Middle frontal gyrus (tissue), 1 donor: ENCODE results near the gene TEKT5.
"Not testable (repeated sequence)": the region's sequence is repeated elsewhere in the genome, so short reads cannot be mapped to it uniquely, and the experiment has no call there.

Source experiments
- DNase-seq: peaks from one replicate; pipeline ENCODE4 v3.0.0-alpha.2; 2015; ENCODE audit warnings: low spot score; ENCODE audit errors: extremely low spot score

Gene TEKT5

DNA sequence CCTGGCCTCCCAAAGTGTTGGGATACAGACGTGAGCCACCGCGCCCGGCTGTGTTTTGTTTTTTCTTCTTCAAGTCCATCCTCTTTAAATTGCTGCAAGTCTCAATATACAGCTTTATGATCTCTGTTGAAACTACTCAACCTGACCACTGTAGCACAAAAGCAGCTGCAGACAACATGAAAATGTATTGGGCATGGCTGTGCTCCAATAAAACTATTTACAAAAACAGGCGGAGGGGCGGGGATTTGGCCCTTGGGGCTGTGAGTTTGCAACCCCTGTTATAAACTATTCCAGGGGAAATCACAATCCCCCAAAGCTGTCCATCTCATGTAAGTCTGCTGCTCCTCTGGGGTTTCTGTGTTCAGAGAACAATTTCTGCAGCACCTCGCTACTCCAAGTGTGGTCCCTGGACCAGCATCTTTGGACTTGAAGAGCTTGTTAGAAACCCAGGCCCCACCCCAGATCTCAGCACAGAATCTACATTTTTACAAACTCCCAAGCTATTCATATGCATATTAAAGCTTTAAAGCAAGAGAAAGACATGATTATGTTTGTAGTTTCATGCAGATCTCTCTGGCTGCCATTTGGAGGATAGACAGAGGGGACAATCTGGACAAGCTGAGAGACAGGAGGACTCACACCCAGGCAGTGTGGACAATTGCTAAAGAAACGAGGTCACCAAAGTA is 33.6 kb downstream of the TEKT5 start:
- DNase-seq: no peak

DNA sequence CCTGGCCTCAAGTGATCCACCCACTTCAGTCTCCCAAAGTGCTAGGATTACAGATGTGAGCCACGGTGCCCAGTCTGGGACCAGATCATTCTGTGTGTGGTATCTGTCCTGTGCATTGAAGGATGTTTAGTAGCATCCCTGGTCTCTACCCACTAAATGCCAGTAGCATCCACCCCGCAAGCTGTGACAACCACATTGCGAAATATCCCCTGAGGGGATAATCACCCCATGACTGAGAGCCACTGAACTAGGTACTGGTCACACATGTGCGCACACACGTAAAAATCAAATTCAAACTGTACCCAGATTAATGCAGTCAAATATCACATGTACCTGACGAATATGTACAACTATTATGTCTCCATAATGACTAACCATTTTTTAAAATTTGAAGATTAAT is 35.8 kb downstream of the TEKT5 start:
- no peak for DNase-seq

DNA sequence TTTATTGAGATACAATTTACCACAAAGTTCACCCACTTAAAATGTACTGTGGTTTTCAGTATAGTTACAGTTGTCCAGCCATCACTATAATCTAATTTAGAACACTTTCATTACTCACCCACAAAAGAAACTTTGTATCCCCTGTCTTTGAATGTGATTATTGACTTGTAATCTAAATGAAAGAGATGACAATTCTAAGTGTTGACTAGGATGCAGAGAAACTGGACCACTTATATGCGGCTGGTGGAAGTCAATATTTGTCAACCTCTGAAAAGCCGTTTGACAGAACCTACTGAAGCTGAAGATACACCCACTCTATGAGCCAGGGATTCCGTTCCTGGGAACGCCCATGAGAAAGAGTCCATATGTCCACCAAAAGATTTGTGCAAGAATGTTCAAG is 36.8 kb downstream of the TEKT5 start:
- no peak for DNase-seq

DNA sequence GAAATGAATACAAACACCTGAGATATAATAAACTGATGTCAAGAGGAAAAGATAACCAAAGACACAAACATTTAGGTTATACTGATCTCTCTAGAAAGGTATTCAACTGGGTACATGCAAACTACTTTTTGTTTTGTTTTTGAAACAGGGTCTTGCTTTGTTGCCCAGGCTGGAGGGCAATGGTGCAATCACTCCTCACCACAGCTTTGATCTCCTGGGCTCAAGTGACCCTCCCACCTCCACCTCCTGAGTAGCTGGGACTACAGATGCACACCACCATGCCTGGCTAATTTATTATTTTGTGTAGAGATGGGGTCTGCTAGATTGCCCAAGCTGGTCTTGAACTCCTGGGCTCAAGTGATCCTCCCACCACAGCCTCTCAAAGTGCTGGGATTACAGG is 38.1 kb downstream of the TEKT5 start:
- no peak for DNase-seq

DNA sequence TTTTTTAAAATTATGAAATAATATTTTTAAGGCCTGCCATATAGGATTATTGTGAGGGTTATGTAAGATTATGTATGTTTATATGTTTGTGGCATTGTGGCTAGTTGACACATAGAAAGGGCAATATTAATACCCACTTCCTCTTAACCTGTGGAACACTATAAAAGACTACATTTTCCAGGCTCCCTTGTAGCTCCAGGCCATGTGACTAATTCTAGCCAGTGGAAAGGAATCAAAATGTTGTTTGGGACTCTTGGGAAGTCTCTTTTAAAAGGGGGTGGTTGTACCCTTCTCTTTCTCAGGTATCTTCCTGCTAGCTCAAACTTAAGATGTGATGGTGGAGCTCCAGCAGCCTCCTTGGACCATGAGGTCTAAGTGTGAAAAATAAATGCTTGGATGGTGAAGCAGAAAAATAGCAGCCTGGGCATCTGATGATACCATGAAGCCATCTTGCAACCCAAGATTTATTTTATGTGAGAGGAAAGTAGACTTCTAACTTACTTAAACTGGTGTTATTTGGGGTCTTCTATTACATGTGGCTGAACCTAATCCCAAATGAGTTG is 39.2 kb downstream of the TEKT5 start:
- DNase-seq: no peak

DNA sequence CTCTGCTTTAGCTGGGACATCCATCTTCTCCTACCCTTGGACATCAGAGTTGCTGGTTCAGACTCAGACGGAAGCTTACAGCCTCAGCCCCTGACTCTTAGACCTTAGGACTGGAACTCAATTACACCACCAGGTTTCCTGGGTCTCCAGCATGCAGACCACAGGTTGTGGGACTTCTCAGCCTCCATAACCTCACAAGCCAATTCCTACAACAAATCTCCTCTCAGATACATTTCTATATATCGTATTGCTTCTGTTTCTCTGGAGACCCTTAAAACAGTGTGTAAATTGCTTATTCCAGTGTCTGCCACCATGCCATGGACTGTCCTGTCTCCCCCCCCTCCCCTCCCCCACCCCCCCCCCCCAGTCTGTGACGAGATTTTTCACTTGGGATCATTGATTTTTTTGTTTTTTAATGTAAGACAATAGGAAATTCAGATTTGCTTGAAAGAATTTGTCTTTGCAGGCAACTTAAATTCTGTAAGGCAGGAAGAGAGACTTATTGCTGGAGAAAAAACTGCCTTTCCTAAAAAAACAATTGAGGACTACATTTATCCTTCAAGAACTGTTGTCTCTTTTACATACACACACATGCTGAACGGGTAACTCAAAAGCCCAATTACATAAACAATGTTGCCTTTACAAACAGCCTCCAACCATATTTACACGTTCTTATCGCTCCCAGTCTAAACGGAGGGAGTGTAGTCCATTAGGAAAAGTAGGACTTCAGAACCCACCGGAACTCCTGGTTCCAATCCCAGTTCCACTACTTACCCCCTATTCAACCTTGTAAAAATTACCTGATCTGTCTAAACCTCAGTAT is 39.9 kb downstream of the TEKT5 start:
- DNase-seq: no peak

DNA sequence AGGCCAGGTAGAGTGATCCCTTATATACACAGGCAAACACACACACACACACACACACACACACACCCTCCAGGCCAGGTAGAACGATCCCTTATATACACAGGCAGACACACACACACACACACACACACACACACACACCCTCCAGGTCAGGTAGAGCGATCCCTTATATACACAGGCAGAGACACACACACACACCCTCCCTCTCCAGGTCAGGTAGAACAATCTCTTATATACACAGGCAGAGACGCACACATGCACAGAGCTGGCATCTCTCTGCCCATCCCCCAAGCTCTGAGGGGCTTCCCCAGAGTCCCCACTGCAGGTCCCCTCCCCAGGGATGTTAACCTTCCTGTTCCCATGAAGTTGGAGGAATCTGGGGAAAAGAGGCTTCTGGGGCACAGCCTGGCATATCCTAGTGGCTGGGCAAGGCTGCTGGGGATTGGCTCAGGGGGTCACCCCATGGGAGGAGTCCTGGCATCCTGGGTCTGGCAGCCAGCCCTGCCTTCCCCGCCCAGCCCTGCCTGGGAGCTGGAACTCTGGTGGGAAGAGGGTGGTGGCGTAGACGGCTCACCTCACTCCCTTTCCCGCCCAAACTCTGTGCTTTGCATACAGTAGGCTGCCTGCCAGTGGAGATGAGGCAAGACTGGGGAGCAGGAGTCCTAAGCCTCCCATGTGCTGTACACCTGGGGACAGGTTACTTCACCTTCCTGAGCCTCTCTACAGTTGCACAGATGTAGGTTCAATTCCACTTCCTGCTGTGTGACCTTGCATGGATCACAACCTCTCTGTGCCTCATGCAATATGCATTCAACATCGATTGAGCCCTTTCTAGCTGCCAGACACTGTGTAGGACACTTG is 41.8 kb downstream of the TEKT5 start:
- DNase-seq: no peak

DNA sequence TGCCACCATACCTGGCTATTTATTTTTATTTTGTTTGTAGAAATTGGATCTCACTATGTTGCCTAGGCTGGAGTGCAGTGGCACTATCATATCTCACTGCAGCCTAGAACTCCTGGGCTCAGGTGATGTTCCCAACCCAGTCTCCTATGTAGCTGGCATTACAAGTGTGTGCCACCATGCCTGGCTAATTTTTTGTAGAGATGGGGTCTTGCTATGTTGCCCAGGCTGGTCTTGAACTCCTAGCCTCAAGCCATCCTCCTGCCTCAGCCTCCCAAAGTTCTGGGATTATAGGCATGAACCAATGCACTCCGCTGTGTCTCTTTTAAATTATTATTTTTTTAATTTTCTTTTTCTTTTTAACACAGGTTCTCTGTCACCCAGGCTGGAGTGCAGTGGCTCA is 45.6 kb downstream of the TEKT5 start:
- not testable (repeated sequence) for DNase-seq

DNA sequence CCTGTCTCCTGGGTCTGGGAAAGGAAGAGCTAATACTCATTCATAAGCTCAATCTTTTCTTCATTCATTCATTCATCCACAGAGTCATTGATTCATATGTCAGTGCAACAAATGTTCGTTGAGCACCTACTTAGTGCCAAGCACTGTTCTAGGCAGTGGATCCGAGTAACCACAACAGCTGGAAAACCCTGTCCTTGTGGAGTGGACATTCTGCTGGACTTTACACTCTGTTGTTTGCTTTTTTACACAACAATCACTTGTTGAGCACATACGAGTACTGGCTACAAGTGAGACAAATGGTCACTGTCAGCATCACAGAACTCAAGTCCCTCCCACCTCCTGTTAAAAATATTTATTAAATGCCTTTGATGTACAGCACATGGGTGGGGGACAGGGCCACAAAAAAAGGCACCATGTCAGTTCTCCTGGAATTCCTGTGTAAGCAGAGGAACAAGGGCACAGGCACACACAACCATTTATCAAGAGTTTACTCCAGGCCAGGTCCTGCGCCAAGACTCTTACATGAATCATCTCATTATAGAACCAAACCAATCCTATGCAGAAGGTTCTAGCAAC is 46.9 kb downstream of the TEKT5 start:
- no peak for DNase-seq

DNA sequence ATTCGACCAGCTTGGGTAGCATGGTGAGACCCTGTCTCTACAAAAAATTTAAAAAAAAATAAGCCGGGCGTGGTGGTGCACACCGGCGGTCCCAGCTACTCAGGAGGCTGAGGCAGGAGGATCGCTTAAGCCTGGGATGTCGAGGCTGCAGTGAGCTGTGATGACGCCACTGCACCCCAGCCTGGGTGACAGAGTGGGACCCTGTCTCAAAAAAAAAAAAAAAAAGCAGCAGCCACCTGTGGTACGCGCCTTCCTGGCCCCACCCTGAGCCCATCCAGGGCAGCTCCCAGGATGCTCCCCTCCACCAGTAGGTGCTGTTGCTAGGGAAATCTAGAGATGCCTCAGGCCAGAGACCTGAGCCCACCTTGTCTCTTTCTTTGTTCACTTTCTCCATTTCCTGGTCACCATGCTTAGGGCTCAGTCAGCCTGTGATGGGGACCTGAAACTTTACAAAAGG is 47.4 kb downstream of the TEKT5 start:
- no peak for DNase-seq

DNA sequence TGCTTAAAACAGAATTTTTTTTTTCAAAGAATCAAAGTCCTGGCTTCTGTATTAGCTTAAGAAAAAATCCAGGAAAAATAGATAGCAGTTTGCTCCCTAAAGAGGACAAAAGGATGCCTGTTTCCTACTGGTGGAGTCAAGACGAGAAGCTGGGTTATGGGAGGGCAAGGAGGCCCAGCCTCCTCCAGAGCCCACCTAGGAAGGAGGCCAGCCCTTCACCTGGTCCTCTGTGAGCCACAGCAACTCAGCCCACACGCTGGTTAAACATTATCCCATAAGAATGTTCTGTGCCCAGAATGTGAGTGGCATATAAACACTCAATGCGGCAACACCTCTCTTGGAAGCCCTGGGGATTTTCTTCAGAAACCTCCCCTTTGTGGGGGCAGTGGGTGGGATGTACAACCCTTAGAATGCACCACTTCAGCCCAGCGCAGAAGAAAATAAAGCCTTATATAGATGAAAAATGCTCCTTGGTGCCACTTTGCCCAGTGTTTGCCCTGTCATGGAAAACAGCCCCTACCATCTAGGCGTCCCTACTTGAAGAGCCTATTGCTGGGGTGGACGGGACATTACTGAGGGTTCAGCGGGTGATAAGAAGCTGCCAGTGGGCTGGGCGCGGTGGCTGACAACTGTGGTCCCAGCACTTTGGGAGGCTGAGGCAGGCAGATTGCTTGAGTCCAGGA is 48.0 kb downstream of the TEKT5 start:
- no peak for DNase-seq

DNA sequence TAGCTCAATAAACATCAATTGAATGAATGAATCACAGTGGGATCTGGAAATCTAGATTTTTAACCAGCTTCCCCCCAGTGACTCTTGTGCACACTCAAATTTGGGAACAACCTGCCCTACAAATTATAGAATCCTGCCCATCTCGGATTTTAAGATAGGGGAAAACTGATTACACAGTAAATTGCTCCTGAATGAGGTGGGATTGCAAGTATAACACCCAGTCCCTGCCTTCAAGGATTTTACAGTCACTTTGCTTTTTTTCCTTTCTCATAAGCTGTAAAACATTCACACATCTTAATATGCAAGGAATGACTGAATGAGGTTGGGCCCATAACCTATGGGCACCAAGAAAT is 48.5 kb downstream of the TEKT5 start:
- no peak for DNase-seq

DNA sequence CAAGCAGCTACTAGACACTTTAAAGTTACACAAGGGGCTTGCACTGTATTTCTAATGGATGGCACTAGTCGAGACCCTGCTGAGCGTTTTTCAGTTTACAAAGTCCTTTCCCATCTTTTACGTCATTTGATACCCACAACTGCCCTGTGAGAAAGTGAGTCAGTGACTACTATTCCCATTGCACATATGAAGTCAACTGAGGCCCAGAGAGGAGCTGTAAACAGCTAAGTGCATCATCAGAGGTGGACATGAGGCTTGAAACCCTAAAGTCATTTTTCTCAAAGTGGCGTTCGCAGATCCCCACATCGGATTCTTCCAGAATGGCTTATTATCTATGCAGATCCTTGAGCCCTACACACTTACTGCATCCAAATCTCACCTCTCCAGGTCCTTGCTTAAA is 50.6 kb downstream of the TEKT5 start:
- DNase-seq: no peak

DNA sequence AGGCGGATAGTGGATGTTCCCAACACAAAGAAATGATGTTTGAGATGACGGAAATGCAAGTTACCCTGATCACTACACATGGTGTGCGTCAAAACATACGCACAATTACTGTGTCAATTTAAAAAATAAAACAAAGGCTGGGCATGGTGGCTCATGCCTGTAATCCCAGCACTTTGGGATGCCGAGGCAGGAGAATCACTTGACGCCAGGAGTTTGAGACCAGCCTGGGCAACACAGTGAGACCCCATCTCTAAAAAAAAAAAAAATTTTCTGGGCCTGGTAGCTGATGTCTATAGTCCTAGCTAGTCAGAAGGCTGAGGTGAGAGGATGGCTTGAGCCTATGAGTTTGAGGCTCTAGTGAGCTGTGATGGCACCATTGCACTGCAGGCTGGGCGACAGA is 51.8 kb downstream of the TEKT5 start:
- DNase-seq: no peak

DNA sequence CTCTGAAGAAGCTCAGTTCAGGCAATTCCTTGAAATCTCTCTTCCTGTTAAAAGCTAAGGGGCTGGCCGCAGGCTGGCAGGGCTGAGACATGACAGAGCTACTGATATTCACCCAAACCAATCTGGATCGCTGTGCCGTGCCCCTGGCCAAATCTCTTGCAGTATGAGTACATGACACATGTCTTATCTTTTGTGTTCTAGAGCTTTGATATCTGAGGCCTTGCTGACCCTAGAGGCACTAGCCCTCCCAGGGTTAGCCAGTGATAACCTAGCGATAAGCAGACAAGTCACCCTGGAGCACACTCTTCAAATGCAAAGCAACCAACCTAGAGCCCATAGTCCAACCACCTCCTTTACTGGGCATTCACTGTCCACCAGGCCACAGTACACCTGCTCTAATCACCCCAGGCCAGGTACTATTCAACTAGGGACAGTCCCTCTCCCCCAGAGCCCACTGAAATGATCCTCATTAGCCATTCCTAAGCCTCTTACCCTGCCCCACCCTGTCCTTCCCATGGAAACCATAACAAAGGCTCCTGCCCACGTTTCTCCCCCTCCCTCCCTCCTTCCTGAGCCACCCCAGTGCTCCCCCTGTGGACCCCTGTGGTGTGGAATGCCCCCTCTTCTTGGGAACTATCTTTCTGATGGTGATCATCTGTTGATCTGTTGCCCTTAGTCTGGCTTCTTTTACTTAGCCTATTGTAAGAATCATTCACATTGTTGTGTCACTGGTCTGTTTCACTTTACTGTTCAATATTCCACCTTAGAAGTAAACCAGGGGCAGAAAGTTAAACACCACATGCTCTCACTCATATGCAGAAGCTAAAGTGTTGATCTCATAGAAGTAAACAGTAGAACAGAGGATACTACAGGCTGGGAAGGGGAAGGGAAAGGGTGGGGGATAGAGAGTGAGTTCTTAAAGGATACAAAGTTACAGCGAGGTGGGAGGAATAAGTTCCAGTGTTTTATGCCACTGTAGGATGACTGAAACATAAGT is 52.5 kb downstream of the TEKT5 start:
- DNase-seq: no peak

DNA sequence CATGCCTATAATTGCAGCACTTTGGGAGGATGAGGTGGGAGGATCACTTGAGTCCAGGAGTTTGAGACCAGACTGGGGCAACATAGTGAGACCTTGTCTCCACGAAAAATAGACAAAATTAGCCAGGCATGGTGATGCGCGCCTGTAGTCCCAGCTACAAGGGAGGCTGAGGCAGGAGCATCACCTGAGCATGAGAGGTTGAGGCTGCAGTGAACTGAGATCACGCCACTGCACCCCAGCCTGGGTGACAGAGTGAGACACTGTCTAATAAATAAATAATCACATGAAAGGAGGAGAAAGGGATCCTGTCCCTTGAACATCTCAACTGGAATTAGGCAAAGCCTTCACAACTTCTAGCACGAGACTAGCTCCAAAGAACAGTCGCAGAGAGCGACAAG is 53.2 kb downstream of the TEKT5 start:
- DNase-seq: no peak

DNA sequence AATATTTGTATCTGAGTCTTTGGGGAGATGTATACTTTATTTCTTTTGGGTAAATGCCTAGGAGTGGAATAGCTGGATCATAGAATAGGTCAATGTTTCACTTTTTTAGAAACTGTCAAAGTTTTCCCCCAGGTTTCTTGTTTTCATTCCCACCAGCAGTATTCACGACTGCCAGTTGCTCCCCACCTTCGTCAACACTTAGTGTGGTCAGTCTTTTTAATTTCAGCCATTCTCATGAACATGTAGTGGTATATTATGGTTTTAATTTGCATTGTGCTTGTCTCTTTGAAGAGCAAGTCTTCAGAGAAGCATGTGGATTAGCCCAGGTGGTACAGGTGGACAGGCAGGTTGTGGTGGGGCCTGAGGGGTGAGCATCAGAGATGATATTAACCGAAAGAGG is 53.8 kb downstream of the TEKT5 start:
- no peak for DNase-seq

DNA sequence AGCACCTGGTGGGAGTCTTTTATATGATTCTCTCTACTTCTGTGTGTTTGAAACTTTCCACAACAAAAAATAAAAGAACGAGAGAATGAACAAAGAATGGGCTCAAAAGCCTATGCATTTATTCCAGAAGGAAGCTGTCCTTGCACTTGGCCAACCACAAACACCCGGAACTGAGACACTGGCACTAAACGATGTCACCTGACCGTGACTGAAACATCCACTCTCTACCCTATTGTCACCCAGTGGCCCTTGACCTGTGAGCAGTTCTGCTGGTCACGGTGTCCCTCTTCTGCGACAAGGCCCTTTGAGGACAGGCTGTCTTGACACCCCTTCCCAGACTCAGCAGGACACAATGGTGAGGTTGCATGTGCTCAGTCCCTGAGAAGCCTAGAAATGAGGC is 56.6 kb downstream of the TEKT5 start:
- no peak for DNase-seq

DNA sequence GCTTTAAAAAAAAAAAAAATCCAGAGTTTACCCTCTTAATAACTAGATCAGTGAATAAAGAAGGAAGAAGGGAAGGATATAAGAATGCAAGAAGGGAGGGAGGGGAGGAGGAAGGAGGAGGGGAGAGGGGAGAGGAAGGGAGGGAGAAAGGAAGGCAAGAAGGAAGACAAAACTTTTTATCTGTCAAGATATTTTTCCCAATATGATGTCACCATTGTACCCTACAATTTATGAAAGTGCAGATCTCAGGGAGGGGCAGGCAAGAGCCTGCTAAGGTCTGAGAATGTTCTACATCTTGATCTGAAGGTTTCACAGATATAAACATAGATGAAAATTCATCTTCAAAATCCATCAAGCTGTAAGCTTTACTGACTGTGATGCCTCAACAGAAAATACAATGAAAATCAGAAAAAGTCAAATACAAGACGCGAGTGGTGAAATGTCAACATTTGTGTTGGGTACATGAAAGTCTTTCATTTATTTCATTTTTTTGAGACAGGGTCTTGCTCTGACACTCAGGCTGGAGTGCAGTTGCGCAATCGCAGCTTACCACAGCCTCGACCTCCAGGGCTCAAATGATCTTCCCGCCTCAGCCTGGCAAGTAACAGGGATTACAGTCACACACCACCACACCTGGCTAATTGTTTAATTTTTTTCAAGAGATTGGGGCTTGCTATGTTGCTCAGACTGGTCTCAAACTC is 57.2 kb downstream of the TEKT5 start:
- DNase-seq: no peak
